ENCODE measurements around the gene BZW1.
"Not testable (repeated sequence)": the region's sequence is repeated elsewhere in the genome, so short reads cannot be mapped to it uniquely, and the experiment has no call there.

Gene BZW1

DNA sequence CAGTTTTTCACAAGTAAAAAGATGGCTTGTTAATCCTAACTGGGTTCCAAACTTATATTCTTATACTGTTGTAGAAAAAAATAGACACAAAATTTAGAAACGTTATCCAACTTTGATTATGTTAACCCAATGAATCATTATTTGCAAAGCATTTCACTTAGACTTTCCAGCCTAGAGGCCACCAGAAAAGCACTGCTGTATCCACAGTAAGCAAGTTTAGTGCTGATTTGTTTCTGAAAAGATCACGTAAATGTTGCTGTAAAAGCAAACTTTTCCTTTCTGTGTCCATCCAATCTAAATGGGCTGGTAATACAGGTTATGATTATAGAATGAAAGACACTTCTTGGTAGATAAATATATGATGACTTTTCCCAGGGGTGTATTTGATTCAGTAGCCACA, 17.6 kb upstream of the BZW1 start:
- DNase-seq: no peak

GRCh38 chr2:200795028-200795440, 16.7 kb upstream of the BZW1 start:
- no peak for DNase-seq

DNA sequence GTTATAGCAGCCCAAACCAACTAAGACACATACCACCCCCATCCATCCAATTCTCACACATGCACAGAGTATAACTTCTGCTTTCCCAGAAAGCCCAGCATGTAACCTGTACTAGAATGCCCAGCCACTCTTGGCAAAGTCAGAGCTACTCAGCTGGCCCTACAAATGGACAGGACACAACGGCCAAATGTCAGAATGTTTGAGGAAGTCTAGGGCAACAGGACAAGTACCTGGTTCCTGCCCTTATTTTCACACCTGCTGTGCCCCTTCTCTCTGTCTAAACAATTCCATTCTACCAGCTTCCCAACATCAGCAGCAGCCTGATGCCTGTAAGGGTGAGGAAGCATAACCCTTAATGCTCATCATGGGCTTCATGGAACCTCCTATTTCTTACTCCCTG, 15.1 kb upstream of the BZW1 start:
- no peak for DNase-seq

GRCh38 chr2:200797242-200797770, 14.4 kb upstream of the BZW1 start:
- no peak for DNase-seq

DNA sequence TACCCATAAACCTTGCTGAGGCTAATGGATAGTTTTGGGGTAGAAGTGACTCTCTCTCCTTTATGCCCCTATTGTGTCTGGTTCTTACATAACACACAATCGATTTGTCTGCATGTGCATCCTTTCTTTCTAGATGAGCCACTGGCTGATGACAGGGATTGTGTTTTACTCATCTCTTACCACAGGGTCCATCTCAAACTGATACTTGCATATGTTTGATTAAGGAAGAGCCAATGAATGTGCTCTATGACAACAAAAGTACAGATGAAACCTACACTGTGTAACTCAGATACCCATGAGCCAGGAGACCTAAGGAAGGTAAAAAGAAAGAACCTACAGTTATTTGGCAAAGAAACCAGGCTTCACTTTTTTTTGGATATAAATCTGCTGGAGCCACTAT, 13.2 kb upstream of the BZW1 start:
- DNase-seq: no peak

DNA sequence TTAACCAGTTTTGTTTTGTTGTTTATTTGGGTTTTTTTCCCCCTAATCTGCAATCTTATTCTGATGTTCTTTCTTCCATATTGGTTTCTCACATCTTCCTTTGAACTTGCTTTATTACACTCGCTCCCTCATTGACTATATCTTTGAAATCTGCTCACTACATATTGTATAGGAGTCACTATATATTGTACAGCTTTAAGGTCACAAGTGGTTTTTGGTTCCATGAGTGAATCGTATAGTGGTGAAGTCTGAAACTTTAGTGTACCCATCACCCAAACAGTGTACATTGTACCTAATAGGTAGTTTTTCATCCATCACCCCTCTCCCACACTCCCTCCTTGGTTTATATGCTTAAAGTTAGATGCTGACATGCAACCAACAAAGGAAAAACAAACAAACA, 11.3 kb upstream of the BZW1 start:
- no peak for DNase-seq

DNA sequence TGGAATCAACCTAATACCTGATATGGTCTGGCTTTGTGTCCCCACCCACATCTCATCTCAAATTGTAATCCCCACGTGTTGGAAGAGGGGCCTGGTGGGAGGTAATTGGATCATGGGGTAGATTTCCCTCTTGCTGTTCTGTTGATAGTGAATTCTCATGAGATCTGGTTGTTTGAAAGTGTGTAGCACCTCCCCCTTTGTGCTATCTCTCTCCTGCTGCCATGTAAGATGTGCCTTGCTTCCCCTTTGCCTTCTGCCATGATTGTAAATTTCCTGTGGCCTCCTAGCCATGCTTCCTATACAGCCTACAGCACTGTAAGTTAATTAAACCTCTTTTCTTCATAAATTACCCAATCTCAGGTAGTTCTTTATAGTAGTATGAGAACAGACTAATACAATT, 10.3 kb upstream of the BZW1 start:
- not testable (repeated sequence) for DNase-seq

GRCh38 chr2:200809506-200810251, 2.0 kb upstream of the BZW1 start:
- no peak for DNase-seq

DNA sequence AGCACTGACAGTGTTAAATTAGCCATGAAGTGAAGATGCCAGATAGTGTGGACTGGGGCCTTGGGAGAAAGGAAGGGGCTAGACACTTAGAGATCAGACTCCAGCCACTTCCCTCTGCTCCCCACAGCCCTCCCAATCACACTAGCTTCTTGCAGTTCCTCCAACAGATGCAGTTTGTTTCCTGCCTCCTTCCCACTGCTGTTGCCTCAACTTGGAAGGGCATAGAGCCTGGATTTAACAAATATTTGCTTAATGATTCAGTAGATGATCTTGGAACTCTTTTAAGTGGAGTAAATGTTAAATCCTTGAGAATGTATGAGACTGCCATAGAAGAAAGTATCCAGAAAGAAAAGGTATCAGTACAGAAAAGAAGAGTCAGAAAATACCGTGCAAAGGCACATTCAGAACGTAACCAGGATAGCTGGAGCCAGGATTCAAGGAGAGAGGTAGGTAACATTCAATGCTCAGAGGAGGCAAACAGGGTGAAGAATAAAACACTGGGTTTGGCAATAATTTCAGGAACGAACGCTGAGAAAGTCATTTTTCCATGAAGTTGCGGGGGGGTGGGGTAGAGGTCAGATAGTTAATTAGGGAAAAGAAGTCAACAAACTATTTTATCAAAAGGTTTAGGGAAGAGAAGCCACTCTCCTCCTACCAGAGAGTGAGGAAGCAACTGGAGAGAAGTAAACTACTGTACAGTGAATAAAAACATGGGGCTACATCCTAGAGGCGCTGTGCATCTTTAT, 1.3 kb upstream of the BZW1 start:
- DNase-seq: no peak

DNA sequence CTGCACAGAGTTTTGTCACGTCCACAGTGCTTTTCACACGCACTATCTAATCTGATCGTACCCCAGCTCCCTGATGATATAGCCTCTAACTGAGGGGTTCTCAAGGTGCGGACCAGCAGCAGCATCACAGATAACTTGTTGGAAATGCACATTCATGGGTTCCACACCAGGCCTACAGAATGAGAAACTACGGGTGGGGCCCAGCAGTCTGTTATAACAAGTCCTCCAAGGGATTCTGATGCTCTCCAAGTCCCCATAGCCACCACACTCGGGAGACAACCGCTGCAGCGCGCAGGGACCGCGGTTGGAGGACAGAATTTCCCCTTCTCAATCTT, 745 bp upstream of the BZW1 start:
- DNase-seq: no peak

DNA sequence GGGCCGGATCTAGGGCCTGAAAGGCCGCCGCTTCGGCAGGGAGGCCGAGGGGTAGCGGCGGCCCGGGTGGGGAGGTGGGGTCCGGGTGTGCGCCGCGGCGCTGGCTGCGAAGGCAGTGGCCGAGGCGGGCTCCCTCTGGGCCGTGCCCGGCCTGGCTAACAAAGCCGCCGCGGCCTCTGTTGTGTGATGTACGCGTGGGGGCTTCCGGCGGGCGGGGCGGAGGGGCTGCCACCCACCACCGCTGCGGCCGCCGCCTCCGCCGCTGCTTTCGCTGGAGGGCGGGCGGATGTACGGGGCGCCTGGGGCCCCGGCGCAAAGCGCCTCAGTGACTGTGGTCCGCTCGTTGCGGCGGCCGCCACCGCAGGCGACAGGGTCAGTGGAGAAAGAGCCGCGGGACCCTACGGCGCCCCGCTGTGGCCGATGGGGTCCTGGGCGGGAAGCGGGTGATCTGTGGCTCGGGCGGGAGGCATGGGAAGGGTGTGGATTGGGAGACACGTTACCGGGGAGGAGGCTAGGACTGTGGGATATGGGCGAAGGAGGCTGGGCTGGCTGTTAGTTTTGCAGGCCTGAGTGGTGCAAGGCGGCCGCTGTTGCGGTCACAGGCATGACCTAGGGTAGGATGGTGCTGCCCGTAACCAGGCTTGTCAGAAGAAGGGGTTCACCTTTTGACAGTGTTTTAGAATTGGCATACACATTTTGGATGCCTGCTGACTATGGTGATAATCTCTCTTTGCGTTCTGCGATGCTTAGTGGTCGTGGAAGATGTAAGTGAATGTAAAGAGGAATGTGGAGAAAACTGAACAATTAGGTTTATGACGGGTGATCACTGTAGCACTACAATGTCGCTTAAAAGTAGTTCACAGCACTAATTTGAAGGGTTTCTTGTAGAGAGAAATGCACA, 662 bp downstream of the BZW1 start:
- peak in 5 of 6 experiments; percentile 43 to 82 (median 62) for DNase-seq

GRCh38 chr2:200814276-200814815, 2.6 kb downstream of the BZW1 start:
- no peak for DNase-seq

GRCh38 chr2:200814917-200815316, 3.2 kb downstream of the BZW1 start:
- no peak for DNase-seq

- not testable (repeated sequence) for DNase-seq
Measured at GRCh38 chr2:200818732-200819131, 7.0 kb downstream of the BZW1 start.

GRCh38 chr2:200820573-200821234, 9.0 kb downstream of the BZW1 start:
- no peak for DNase-seq

DNA sequence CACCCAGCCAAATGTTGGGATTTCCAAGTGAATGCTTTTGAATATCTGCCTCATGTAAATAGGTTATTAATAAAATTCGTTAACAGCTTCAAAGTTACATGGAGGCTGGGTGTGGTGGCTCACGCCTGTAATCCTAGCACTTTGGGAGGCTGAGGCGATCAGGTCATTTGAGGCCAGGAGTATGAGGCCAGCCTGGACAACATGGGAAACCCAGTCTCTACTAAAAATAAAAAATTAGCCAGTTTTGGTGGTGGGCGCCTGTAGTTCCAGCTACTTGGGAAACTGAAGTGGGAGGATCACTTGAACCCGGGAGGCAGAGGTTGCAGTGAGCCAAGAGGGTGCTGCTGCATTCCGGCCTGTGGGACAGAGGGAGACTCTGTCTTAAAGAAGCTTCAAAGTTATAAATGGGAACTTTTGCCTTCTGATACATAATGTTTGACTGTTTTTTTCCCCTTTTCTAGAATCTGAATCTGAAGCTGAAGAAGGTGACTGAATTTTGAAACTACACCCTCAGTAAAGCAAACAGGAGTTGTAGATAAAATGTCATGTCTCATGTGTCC, 10.1 kb downstream of the BZW1 start:
- no peak for DNase-seq

GRCh38 chr2:200828104-200828503, 16.4 kb downstream of the BZW1 start:
- no peak for DNase-seq

DNA sequence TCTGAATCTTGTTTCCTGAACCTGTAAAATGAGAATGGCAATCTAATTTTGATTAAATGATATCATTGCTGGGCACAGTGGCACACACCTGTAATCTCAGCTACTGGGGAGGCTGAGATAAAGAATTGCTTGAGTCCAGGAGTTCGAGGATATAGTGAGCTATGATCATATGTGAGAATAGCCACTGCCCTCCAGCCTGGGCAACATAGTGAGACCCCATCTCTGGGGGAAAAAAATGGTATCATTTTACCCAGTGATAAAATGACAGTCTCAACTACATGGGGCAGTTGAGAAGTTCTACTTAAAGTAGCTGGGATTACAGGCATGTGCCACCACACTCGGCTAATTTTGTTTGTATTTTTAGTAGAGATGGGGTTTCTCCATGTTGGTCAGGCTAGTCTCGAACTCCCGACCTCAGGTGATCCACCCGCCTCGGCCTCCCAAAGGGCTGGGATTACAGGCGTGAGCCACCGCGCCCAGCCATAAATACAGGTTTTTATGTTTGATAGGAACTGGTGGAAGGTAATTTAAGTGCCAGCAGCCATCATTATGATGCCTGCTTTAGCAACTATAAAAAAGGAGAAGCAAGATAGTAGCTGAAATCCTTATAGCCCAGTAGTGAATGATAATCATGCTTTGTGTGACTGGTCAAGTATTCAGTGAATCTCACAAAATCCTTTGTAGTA, 17.0 kb downstream of the BZW1 start:
- DNase-seq: no peak

- DNase-seq: no peak
Measured at GRCh38 chr2:200829258-200829655, 17.5 kb downstream of the BZW1 start.

- no peak for DNase-seq
Measured at GRCh38 chr2:200834701-200835100, 23.0 kb downstream of the BZW1 start.

GRCh38 chr2:200839513-200839912, 27.8 kb downstream of the BZW1 start:
- DNase-seq: no peak
